ENCODE measurements around the gene YAP1.

YAP1 gene

DNA sequence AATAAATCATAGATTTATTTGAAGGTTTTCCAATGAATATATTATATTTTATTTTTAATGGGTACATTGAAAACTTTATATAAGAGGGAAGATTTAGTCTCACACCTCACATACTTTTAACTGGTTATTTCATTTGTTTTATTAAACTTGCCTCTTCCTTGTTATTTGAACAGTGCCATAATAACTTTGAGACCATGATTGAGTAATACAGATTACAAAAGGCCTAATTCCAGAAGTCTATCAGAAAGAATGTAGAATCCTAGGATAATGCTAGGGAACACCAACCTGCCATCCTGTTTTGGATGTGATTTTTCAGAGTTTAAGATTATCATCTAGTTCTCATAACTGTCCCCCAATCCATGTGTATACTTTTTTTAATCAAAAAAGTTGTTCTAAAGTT, 104.4 kb downstream of the YAP1 start:
- DNase-seq (ENCODE audit: low spot score): no peak
- H3K27ac Mint-ChIP-seq: no peak overlapping the region
- no peak overlapping the region for H3K4me3 Mint-ChIP-seq
- no peaks in the 10 kb centered on the region for H3K4me1 Mint-ChIP-seq (ENCODE audit: low read depth)
- H3K9me3 Mint-ChIP-seq: no peaks in the 10 kb centered on the region
- no peaks in the 10 kb centered on the region for H3K36me3 Mint-ChIP-seq (ENCODE audit: low read depth)
- H3K27me3 Mint-ChIP-seq (ENCODE audit: low read depth): peaks cover 4% of the 10 kb centered on the region

- no peak for DNase-seq (ENCODE audit: low spot score)
- Mint-ChIP-seq H3K27me3 (ENCODE audit: low read depth) (peaks cover 2% of the 10 kb centered on the region), H3K27ac (no peak overlapping the region), H3K9me3 (no peaks in the 10 kb centered on the region), H3K36me3 (ENCODE audit: low read depth) (no peaks in the 10 kb centered on the region), H3K4me1 (ENCODE audit: low read depth) (no peaks in the 10 kb centered on the region), H3K4me3 (no peak overlapping the region)
Measured at GRCh38 chr11:102216433-102217075, 106.3 kb downstream of the YAP1 start.

GRCh38 chr11:102220728-102221467, 110.7 kb downstream of the YAP1 start:
- Mint-ChIP-seq H3K27ac (no peak overlapping the region), H3K4me1 (ENCODE audit: low read depth) (no peaks in the 10 kb centered on the region), H3K4me3 (no peak overlapping the region), H3K9me3 (no peaks in the 10 kb centered on the region), H3K36me3 (ENCODE audit: low read depth) (no peaks in the 10 kb centered on the region), H3K27me3 (ENCODE audit: low read depth) (no peaks in the 10 kb centered on the region)
- no peak for DNase-seq (ENCODE audit: low spot score)

DNA sequence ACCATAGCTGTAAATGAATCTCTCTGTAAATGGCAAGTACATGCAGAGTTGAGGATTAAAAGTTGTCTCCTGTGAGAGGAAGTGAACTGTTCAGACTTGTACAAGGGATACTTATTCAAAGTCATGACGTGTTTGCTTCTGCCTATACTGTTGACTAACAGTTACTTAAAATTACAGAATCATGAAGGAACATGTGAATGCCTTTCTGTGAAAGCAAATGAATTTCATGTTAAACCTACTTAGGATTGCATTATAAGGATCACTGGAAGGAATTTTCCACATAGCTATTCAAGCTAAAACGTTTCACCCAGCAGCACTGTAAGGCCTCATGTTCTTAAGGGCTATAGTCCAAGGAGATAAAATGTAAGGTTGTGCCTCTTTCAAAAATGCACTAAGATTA, 113.6 kb downstream of the YAP1 start:
- DNase-seq (ENCODE audit: low spot score): no peak
- no peaks in the 10 kb centered on the region for H3K4me1 Mint-ChIP-seq (ENCODE audit: low read depth)
- no peak overlapping the region for H3K27ac Mint-ChIP-seq
- H3K27me3 Mint-ChIP-seq (ENCODE audit: low read depth): peaks cover under 1% of the 10 kb centered on the region
- no peaks in the 10 kb centered on the region for H3K36me3 Mint-ChIP-seq (ENCODE audit: low read depth)
- no peak overlapping the region for H3K4me3 Mint-ChIP-seq
- no peaks in the 10 kb centered on the region for H3K9me3 Mint-ChIP-seq

DNA sequence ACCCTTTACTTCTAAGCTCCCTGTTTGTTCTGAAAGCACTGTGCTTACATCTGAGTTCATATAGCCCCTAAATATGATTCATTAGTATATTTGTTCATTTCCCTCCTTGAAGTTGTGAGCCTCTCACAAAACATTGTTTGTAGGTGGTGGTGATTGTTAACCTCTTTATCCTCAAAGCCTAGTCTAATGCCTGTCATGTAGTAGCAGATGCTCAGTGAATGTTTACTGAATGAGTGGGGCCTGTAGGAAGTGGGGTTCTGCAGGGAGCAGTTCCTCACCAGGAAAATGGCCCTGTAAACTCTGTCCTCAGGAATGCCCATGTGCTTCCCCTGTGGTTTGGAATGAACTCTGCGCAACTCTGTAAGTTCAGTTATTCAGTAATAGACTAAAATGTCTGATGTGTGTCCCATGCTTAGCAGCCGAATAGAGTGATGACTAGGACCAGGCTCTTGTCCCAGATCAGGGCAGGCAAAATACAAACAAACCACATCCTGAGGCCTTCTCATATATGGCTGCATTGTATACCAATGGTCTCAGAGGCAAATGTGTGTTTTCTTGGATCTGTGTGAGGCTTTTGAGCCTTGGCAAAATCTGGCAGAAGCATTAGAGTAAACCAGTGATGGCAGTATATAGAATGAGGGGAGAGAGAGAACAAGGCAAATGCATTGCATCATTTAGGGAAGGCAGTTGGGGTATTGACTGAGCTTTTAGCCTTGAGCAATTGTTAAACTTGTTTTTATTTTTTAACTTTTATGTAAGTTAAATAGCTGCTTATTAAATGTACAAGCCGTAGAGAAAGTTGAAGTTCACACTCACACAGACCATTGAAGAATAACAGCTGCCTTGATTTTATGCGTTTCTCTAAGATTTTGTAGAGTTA, 115.7 kb downstream of the YAP1 start:
- Mint-ChIP-seq H3K4me1 (ENCODE audit: low read depth) (no peaks in the 10 kb centered on the region), H3K36me3 (ENCODE audit: low read depth) (no peaks in the 10 kb centered on the region), H3K4me3 (no peak overlapping the region), H3K27me3 (ENCODE audit: low read depth) (peaks cover 8% of the 10 kb centered on the region), H3K27ac (no peak overlapping the region), H3K9me3 (no peaks in the 10 kb centered on the region)
- no peak for DNase-seq (ENCODE audit: low spot score)

GRCh38 chr11:102226702-102227490, 116.6 kb downstream of the YAP1 start:
- no peaks in the 10 kb centered on the region for H3K9me3 Mint-ChIP-seq
- peaks cover 17% of the 10 kb centered on the region for H3K27me3 Mint-ChIP-seq (ENCODE audit: low read depth)
- H3K4me1 Mint-ChIP-seq (ENCODE audit: low read depth): no peaks in the 10 kb centered on the region
- DNase-seq (ENCODE audit: low spot score): no peak
- H3K27ac Mint-ChIP-seq: no peak overlapping the region
- H3K36me3 Mint-ChIP-seq (ENCODE audit: low read depth): no peaks in the 10 kb centered on the region
- no peak overlapping the region for H3K4me3 Mint-ChIP-seq

GRCh38 chr11:102229510-102230123, 119.4 kb downstream of the YAP1 start:
- H3K9me3 Mint-ChIP-seq: no peaks in the 10 kb centered on the region
- no peaks in the 10 kb centered on the region for H3K36me3 Mint-ChIP-seq (ENCODE audit: low read depth)
- H3K4me1 Mint-ChIP-seq (ENCODE audit: low read depth): no peaks in the 10 kb centered on the region
- H3K4me3 Mint-ChIP-seq: no peak overlapping the region
- DNase-seq (ENCODE audit: low spot score): no peak
- H3K27ac Mint-ChIP-seq: no peak overlapping the region
- peaks cover 18% of the 10 kb centered on the region for H3K27me3 Mint-ChIP-seq (ENCODE audit: low read depth)

DNA sequence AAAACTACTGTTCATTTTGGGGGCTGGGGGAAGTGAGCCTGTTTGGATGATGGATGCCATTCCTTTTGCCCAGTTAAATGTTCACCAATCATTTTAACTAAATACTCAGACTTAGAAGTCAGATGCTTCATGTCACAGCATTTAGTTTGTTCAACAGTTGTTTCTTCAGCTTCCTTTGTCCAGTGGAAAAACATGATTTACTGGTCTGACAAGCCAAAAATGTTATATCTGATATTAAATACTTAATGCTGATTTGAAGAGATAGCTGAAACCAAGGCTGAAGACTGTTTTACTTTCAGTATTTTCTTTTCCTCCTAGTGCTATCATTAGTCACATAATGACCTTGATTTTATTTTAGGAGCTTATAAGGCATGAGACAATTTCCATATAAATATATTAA, 119.9 kb downstream of the YAP1 start:
- Mint-ChIP-seq H3K27me3 (ENCODE audit: low read depth) (peaks cover 23% of the 10 kb centered on the region), H3K9me3 (no peaks in the 10 kb centered on the region), H3K36me3 (ENCODE audit: low read depth) (no peaks in the 10 kb centered on the region), H3K27ac (no peak overlapping the region), H3K4me1 (ENCODE audit: low read depth) (no peaks in the 10 kb centered on the region), H3K4me3 (no peak overlapping the region)
- no peak for DNase-seq (ENCODE audit: low spot score)

DNA sequence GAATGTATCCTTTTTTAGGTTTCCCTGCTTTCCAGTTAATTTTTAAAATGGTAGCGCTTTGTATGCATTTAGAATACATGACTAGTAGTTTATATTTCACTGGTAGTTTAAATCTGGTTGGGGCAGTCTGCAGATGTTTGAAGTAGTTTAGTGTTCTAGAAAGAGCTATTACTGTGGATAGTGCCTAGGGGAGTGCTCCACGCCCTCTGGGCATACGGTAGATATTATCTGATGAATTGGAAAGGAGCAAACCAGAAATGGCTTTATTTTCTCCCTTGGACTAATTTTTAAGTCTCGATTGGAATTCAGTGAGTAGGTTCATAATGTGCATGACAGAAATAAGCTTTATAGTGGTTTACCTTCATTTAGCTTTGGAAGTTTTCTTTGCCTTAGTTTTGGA, 120.7 kb downstream of the YAP1 start:
- no peaks in the 10 kb centered on the region for H3K4me1 Mint-ChIP-seq (ENCODE audit: low read depth)

DNA sequence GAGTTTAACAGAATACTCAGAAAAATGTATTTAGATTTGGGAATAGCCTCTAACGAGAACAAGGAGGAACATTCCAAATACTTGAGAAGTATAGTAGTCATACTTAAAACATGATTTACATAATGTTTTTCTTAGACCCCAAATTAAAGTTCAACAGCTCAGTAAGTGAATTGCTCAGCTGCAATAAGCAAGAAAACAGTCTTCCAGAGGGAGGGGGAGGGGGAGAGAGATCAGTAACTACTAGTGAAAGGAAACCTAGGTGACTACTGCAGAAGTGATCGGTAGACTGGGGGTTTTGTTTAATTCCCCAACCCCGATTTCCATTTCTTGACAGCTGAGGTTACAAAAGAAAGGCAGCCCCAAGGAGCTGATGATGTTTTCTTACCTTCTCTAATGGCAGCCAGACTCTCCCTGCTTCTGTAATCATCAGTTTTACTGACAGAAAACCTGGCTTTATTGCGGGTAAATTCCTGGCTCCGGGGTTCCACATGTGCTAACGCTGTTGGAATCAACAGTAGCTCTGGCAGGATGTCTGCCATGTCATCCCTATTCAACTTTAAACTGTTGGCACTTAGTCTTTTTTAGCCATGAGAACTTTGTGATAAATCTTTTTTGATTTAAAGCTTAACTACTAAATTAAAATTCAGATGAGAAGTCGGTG, 124.7 kb downstream of the YAP1 start:
- H3K27ac Mint-ChIP-seq: no peak overlapping the region
- H3K36me3 Mint-ChIP-seq (ENCODE audit: low read depth): no peaks in the 10 kb centered on the region
- peaks cover 27% of the 10 kb centered on the region for H3K27me3 Mint-ChIP-seq (ENCODE audit: low read depth)
- no peak for DNase-seq (ENCODE audit: low spot score)
- H3K4me1 Mint-ChIP-seq (ENCODE audit: low read depth): no peaks in the 10 kb centered on the region
- H3K9me3 Mint-ChIP-seq: no peaks in the 10 kb centered on the region
- no peak overlapping the region for H3K4me3 Mint-ChIP-seq

More for the DNA sequence above, 120.7 kb downstream of the YAP1 start:
- DNase-seq (ENCODE audit: low spot score): no peak
- H3K9me3 Mint-ChIP-seq: no peaks in the 10 kb centered on the region
- no peak overlapping the region for H3K27ac Mint-ChIP-seq
- H3K27me3 Mint-ChIP-seq (ENCODE audit: low read depth): peaks cover 26% of the 10 kb centered on the region
- H3K4me3 Mint-ChIP-seq: no peak overlapping the region
- H3K36me3 Mint-ChIP-seq (ENCODE audit: low read depth): no peaks in the 10 kb centered on the region

DNA sequence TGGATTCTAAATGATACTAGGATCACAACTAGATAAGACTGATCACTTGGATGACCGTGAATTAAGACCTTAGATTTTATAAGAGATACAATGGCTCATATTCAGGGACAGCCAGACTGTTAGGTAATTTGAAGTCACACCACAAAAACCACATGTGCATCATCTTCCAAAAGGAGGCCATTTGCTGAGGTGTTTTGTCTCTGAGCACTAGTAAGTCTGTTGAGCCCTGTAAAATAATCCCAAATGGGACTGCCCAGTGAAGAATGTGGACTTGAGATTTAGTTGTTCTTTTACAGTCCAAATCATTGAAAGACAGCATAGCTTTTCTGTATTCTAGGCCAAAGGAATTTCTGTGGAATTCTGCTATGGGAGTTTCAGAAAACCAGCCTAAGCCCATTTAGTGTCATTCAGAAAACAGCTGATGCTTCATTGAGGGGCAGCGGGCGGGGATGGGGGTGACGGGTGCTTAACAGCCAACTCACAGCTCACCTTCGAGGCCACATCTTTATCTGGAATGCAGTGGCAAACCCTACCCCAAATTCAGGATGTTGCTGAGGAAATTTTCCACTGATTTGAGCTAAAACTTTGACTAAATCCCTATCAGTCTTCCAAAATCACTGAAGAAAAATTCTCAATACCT, 127.0 kb downstream of the YAP1 start:
- DNase-seq (ENCODE audit: low spot score): no peak
- Mint-ChIP-seq H3K27ac (no peak overlapping the region), H3K27me3 (ENCODE audit: low read depth) (peaks cover 12% of the 10 kb centered on the region), H3K9me3 (no peaks in the 10 kb centered on the region), H3K36me3 (ENCODE audit: low read depth) (no peaks in the 10 kb centered on the region), H3K4me1 (ENCODE audit: low read depth) (no peaks in the 10 kb centered on the region), H3K4me3 (no peak overlapping the region)

DNA sequence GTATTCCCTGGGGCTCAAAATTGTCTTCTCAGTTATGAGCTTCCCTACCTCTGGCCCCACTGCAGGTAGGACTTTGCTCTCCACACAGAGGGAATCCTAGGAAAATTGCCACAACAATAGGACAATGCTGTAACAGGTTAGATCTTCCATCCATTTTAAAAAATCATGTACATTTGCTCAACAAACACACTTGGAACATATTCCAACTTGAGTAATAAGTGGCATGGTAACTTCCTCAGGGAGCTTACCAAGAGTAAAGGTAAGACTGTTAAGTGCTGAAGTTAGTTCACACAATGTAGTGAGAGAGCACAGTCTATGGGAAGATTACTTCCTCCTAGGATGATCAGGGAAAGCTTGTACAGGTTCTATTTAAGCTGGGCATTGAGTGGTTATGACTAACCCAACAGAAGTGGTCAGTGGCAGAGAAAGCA, 128.2 kb downstream of the YAP1 start:
- H3K4me1 Mint-ChIP-seq (ENCODE audit: low read depth): no peaks in the 10 kb centered on the region
- no peak for DNase-seq (ENCODE audit: low spot score)
- H3K36me3 Mint-ChIP-seq (ENCODE audit: low read depth): no peaks in the 10 kb centered on the region
- H3K9me3 Mint-ChIP-seq: no peaks in the 10 kb centered on the region
- no peak overlapping the region for H3K27ac Mint-ChIP-seq
- no peak overlapping the region for H3K4me3 Mint-ChIP-seq
- peaks cover 12% of the 10 kb centered on the region for H3K27me3 Mint-ChIP-seq (ENCODE audit: low read depth)
